ENCODE data around the gene PXDN. TPM values are rescaled to one million over a fixed set of nuclear protein-coding genes. Genes with fewer than 3 reads are reported as not detected.

Gene PXDN
- total RNA-seq, 1 donor from 2014 or later = 150 TPM

- TF ChIP-seq CTCF (conservative IDR thresholded peaks at IDR 0.05) = no peak
- no peak overlapping the region for H3K27ac Mint-ChIP-seq
- H3K4me3 Mint-ChIP-seq = no peak overlapping the region
- peaks cover 16% of the 10 kb centered on the region for H3K27me3 Mint-ChIP-seq
- peaks cover 5% of the 10 kb centered on the region for H3K4me1 Mint-ChIP-seq (ENCODE audit: unreplicated experiment)
- no peaks in the 10 kb centered on the region for H3K36me3 Mint-ChIP-seq
- no peaks in the 10 kb centered on the region for H3K9me3 Mint-ChIP-seq
- DNase-seq (ENCODE audit: extremely low spot score, unreplicated experiment) = no peak
Measured at GRCh38 chr2:1777781-1778180, 33.5 kb upstream of the PXDN start.

GRCh38 chr2:1777156-1777555 lies 32.8 kb upstream of the PXDN start:
- Mint-ChIP-seq H3K36me3 (no peaks in the 10 kb centered on the region), H3K9me3 (no peaks in the 10 kb centered on the region), H3K27me3 (peaks cover 10% of the 10 kb centered on the region), H3K27ac (no peak overlapping the region), H3K4me3 (no peak overlapping the region), H3K4me1 (ENCODE audit: unreplicated experiment) (peaks cover 8% of the 10 kb centered on the region)
- TF ChIP-seq CTCF (conservative IDR thresholded peaks at IDR 0.05) = no peak
- no peak for DNase-seq (ENCODE audit: extremely low spot score, unreplicated experiment)

GRCh38 chr2:1775511-1776035 lies 31.3 kb upstream of the PXDN start:
- no peak for DNase-seq (ENCODE audit: extremely low spot score, unreplicated experiment)
- no peaks in the 10 kb centered on the region for H3K9me3 Mint-ChIP-seq
- peaks cover 8% of the 10 kb centered on the region for H3K4me1 Mint-ChIP-seq (ENCODE audit: unreplicated experiment)
- no peaks in the 10 kb centered on the region for H3K36me3 Mint-ChIP-seq
- H3K27me3 Mint-ChIP-seq = peaks cover 8% of the 10 kb centered on the region
- no peak overlapping the region for H3K4me3 Mint-ChIP-seq
- TF ChIP-seq CTCF (conservative IDR thresholded peaks at IDR 0.05) = no peak
- no peak overlapping the region for H3K27ac Mint-ChIP-seq

GRCh38 chr2:1774929-1775328 lies 30.6 kb upstream of the PXDN start:
- Mint-ChIP-seq H3K4me3 (no peak overlapping the region), H3K27me3 (peaks cover 8% of the 10 kb centered on the region), H3K9me3 (no peaks in the 10 kb centered on the region), H3K36me3 (no peaks in the 10 kb centered on the region), H3K27ac (no peak overlapping the region), H3K4me1 (ENCODE audit: unreplicated experiment) (peaks cover 8% of the 10 kb centered on the region)
- TF ChIP-seq CTCF (conservative IDR thresholded peaks at IDR 0.05) = no peak
- no peak for DNase-seq (ENCODE audit: extremely low spot score, unreplicated experiment)

GRCh38 chr2:1773883-1774282 lies 29.6 kb upstream of the PXDN start:
- H3K27me3 Mint-ChIP-seq = peaks cover 11% of the 10 kb centered on the region
- TF ChIP-seq CTCF (conservative IDR thresholded peaks at IDR 0.05) = no peak

More at GRCh38 chr2:1773883-1774282, 29.6 kb upstream of the PXDN start:
- peaks cover 12% of the 10 kb centered on the region for H3K4me1 Mint-ChIP-seq (ENCODE audit: unreplicated experiment)
- no peaks in the 10 kb centered on the region for H3K9me3 Mint-ChIP-seq
- H3K36me3 Mint-ChIP-seq = no peaks in the 10 kb centered on the region
- H3K27ac Mint-ChIP-seq = no peak overlapping the region
- no peak for DNase-seq (ENCODE audit: extremely low spot score, unreplicated experiment)
- no peak overlapping the region for H3K4me3 Mint-ChIP-seq

All from type B pancreatic cell (in vitro differentiated cells).